Panc1 (cell line): ENCODE data around the gene CYP4X1. TPM values are rescaled to one million over a fixed set of nuclear protein-coding genes. Genes with fewer than 3 reads are reported as not detected.

Experiments
- ATAC-seq: fragments of 200-7000 bp; cut with Tn5 transposase; 2 replicates; pipeline ENCODE4 v1.9.1; 2020; ENCODE audit warnings: mild to moderate bottlenecking, moderate library complexity
- BruUV-seq: library from RNA; stranded (reverse); fragments of 400-500 nt; replicated peaks from 2 replicates; lab custom pipeline; 2021; lab: Mats Ljungman, UMichigan
- CTCF ChIA-PET: fragments of 300-600 bp; sonication (Branson Sonifier 250); formaldehyde crosslinking; loops from one replicate; lab custom pipeline; 2022; ENCODE audit warnings: antibody characterized with exemption; lab: Charles Lee
- POLR2A ChIA-PET: fragments of 300-600 bp; sonication (Branson Sonifier 250); formaldehyde crosslinking; loops from one replicate; lab custom pipeline; 2022; ENCODE audit warnings: antibody characterized with exemption; lab: Charles Lee
- DNase-seq: peaks from one replicate; pipeline ENCODE4 v3.0.0-alpha.2; 2010; ENCODE audit warnings: low read depth, low spot score
- H3K27ac ChIP-seq: 2 replicates; pipeline ENCODE4 v1.5.1; 2011; ENCODE audit warnings: mild to moderate bottlenecking, low read length, inconsistent platforms
- H3K27me3 ChIP-seq: fragments of 200-500 bp; sonication (Bioruptor generic); 2 replicates; pipeline ENCODE4 v1.6.0; 2014; ENCODE audit warnings: low read length, inconsistent platforms; ENCODE audit not compliant: control insufficient read depth, insufficient read depth
- H3K36me3 ChIP-seq: fragments of 200-500 bp; sonication (Bioruptor generic); 2 replicates; pipeline ENCODE4 v1.5.1; 2014; ENCODE audit warnings: inconsistent platforms, mild to moderate bottlenecking, low read length, moderate library complexity; ENCODE audit not compliant: control insufficient read depth, insufficient read depth
- H3K4me1 ChIP-seq: 2 replicates; pipeline ENCODE4 v1.5.1; 2011; ENCODE audit warnings: inconsistent platforms, mild to moderate bottlenecking, low read length, moderate library complexity; ENCODE audit not compliant: control insufficient read depth, insufficient read depth
- H3K4me3 ChIP-seq, 2 experiments: 2 replicates each; pipeline ENCODE4 v1.5.1; 2011 to 2012; ENCODE audit warnings: low read depth in 2 of 2, low read length in 2 of 2, mild to moderate bottlenecking in 2 of 2, inconsistent platforms in 1 of 2, moderate library complexity in 1 of 2
- H3K9me3 ChIP-seq: fragments of 200-500 bp; sonication (Bioruptor generic); 2 replicates; pipeline ENCODE4 v1.5.1; 2014; ENCODE audit warnings: low read depth, mild to moderate bottlenecking, inconsistent platforms, low read length, moderate library complexity; ENCODE audit not compliant: control insufficient read depth, insufficient read depth
- CTCF ChIP-seq: fragments of 450-650 bp; IDR thresholded peaks from 2 replicates; pipeline ENCODE4 v1.5.1; 2017; ENCODE audit warnings: mild to moderate bottlenecking
- POLR2AphosphoS5 ChIP-seq: IDR thresholded peaks from 2 replicates; pipeline ENCODE4 v1.6.1; 2012; ENCODE audit warnings: mild to moderate bottlenecking, low read depth, low read length, moderate library complexity
- REST ChIP-seq, 2 experiments: IDR thresholded peaks; 2 replicates each; pipeline ENCODE4 v1.6.1; 2011 to 2012; ENCODE audit warnings: low read depth in 2 of 2, control low read depth in 1 of 2, low read length in 1 of 2, mild to moderate bottlenecking in 1 of 2, moderate library complexity in 1 of 2; ENCODE audit not compliant: insufficient read depth in 1 of 2
- SIN3A ChIP-seq: IDR thresholded peaks from 2 replicates; pipeline ENCODE4 v1.6.1; 2012; ENCODE audit warnings: low read depth, mild to moderate bottlenecking, low read length, moderate library complexity, borderline replicate concordance; ENCODE audit not compliant: insufficient read depth
- TCF7L2 ChIP-seq: IDR thresholded peaks from 2 replicates; pipeline ENCODE4 v1.6.1; 2011; ENCODE audit warnings: mild to moderate bottlenecking, low read depth, low read length, inconsistent platforms
- in situ Hi-C: cut with HindIII; loops from 2 replicates; pipeline ENCODE4 v1.10.0; 2016; ENCODE audit warnings: low sequenced_read_pairs, low pct_unique_long_range_greater_than_20kb
- intact Hi-C: fragments of 100-400 bp; cut with micrococcal nuclease; formaldehyde crosslinking; loops from one replicate; pipeline ENCODE4 v1.10.0; 2022; ENCODE audit not compliant: unreplicated experiment
- total RNA-seq: library from RNA; stranded (reverse); gene quantifications from one replicate; pipeline ENCODE4 v1.2.1, GENCODE V29; 2021; ENCODE audit not compliant: unreplicated experiment

The CYP4X1 gene
- total RNA-seq, 1 experiment from 2014 or later, result 1.3 TPM

GRCh38 chr1:46991083-46991923 lies 32.2 kb upstream of the CYP4X1 start:
- Histone ChIP-seq H3K4me1 (no peaks in the 10 kb centered on the region), H3K27me3 (no peaks in the 10 kb centered on the region), H3K27ac (no peak overlapping the region), H3K36me3 (no peaks in the 10 kb centered on the region), H3K4me3 (no peak overlapping the region), H3K9me3 (no peaks in the 10 kb centered on the region)
- peak; percentile 81 for TF ChIP-seq TCF7L2
- TF ChIP-seq SIN3A, result no peak
- TF ChIP-seq CTCF, result peak; percentile 59
- DNase-seq (no peak), ATAC-seq (peak; percentile 80)
- in situ Hi-C loops, result no loop called here
- BruUV-seq, result no TSS peak
- CTCF ChIA-PET, result interaction anchor here (0.6 kb wide), 1 partner anchor 243 kb away, joined by 3 read pairs; no protein-coding TSS in a partner anchor
- intact Hi-C loops, result loop anchor here (2.0 to 5.0 kb wide), 2 partner anchors 124 to 245 kb away; no protein-coding TSS in a partner anchor
- POLR2A ChIA-PET, result no interaction called here

GRCh38 chr1:46996659-46997281 lies 26.7 kb upstream of the CYP4X1 start:
- ChIA-PET POLR2A (no interaction called here), CTCF (no interaction called here)
- no peak overlapping the region for H3K27ac ChIP-seq
- H3K9me3 ChIP-seq, result no peaks in the 10 kb centered on the region
- H3K4me3 ChIP-seq, result no peak overlapping the region
- H3K27me3 ChIP-seq, result no peaks in the 10 kb centered on the region; the same call in none of the 2 replicates
- TF ChIP-seq CTCF (no peak), SIN3A (no peak), REST (IDR thresholded peaks at IDR 0.05; ENCODE audit: insufficient read depth in 1 of 2, low read depth in 2 of 2, low read length in 1 of 2) (no peak), POLR2AphosphoS5 (no peak), TCF7L2 (no peak)
- BruUV-seq, result no TSS peak
- ATAC-seq (no peak), DNase-seq (no peak)
- no peaks in the 10 kb centered on the region for H3K4me1 ChIP-seq
- H3K36me3 ChIP-seq, result no peaks in the 10 kb centered on the region
- in situ Hi-C loops, result no loop called here
- intact Hi-C loops, result no loop called here
